DMS114 treated with DMSO at 0.1 percent for 48 hours (cell line): ENCODE measurements around the gene CSPG5.

Experiments
- DNase-seq: peaks from one replicate; lab custom pipeline; 2025; ENCODE audit not compliant: unreplicated experiment; lab: John Stamatoyannopoulos, UW

Gene CSPG5, protein sequence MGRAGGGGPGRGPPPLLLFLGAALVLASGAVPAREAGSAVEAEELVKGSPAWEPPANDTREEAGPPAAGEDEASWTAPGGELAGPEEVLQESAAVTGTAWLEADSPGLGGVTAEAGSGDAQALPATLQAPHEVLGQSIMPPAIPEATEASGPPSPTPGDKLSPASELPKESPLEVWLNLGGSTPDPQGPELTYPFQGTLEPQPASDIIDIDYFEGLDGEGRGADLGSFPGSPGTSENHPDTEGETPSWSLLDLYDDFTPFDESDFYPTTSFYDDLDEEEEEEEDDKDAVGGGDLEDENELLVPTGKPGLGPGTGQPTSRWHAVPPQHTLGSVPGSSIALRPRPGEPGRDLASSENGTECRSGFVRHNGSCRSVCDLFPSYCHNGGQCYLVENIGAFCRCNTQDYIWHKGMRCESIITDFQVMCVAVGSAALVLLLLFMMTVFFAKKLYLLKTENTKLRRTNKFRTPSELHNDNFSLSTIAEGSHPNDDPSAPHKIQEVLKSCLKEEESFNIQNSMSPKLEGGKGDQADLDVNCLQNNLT

DNA sequence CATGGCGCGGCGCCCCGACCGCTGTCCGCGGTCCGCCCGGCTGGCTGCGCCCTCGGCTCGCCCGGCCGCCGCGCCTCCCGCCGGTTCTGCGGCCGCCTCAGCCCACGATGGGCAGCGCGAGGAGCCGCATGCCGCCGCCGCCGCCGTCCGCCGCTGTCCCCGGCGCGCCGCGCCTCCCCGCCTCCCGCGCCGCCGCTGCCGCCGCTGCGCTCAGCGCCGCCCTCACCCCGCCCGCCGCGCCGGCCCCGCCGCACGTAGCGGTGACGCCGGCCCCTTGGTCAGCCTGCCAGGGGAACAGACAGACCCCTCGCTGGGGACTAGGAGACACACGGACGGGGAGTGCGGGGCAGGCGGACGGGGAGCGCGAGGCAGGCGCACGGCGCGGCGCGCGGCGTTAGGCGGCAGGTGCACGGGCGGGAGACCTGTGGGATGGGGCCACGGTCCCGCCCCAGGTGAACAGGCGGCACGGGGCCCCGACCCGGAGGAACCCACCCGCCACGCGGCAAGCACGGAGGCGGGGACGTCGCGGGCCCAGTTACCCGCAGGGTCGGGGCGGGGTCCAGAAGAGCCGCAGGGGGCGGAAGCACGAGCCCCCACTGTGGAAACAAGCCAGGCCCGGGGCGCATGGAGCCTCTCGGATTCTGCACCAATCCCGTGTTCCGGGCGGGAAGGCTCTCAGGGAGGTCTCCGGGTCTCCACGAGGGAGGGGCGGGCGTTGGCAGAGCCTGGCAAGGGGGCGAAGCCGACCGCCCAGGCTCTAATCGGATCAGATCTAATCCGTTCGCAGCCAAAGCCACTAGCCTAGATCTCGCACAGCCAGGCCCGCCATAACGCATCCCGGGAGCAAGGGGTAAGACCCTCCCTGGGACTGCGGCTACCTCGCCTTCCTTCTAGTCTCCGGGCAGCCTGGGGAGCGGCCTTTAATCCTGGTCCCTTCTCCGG is at the start of gene CSPG5:
Gene CSPG5 (minus strand): TSS at position 175 of the 942 bp plus-strand sequence. CDS start 172 bp downstream, at position 3.
- no peak for DNase-seq

DNA sequence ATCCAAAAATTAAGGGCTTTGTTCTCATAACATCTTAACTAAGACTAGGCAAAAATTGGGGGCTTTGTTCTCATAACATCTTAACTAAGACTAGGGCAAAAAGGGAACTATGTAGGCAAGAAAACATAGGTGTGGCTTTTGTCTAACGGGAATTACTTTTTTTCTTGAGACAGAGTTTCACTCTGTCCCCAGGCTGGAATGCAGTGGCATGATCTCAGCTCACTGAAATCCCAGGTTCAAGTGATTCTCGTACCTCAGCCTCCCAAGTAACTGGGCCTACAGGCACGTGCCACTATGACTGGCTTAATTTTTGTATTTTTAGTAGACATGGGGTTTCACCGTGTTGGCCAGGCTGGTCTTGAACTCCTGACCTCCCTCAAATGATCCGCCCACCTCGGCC is 49.8 kb upstream of the CSPG5 start:
- DNase-seq: no peak

DNA sequence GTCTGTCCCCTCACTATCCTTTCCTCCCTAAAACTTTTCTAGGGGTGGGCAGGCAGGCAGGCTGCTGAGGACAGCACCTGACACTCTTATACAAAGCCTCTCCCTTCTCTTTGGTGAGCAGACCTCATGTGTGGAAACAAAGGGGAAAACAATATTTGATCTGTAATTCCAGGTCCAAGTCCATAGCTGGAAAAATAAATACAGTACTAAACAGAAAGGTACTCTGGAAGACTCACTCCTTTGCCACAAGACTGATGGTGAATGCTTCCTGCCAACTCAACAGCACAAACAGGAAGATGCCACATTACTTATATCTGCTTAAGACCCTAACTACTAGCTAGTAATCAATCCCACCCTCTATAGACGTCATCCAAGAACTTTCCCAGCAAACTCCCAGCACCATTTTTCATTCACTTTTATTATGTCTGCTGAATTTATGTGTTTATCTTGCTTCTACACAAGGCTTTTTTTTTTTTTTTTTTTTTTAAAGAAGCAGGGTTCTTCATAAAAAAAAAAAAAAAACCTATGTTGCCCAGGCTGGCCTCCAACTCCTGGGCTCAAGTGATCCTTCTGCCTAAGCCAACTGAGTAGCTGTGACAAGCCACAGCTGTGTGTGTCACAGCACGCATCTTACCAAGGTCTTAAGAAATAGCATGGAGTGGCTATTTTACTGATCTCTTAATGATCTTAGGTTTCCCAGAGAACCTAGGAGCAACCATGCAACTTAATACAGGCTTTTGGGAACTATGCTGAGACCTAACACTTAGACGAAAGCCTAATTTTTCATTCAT is 44.2 kb upstream of the CSPG5 start:
- DNase-seq: no peak

DNA sequence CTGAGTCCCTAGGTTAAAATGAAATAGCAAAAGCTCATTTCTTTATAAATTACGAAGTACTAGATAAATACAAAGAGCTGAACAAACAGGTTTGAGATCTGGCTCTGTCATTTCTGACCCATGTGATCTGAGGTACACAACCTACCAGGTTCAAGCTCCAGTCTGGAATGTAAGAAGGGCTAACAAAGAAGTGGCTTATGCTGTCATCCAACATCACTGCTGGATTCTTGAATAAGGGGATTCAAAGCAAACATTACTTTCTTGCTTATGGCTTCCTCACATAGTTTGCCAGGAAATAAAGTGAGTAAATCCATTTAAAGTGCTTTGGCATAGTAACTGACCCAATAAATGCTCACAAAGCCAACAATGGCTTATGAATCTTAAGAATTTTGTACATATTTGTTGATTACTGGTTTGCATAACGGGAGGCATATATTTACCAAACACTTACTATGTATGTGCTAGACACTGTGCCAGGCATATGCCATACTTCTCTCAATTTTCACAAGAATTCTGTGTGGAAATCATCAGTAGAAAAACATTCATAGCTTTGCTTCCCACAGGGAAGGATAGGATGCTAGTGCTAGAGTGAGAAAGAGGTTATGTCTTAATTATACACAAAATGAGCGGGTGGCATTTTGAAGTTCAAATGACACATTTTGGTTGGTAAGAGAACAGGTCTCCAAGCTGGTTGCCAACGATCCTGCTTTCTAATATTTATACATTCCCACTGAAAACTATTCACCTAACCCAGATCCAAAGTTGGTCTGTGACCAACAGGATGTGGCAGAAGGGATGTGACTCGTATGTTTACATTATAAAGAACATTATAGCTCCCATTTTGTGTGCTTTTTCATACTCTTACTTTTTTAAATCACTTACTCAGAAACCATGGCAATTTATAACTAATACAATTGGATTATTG is 38.7 kb upstream of the CSPG5 start:
- DNase-seq: no peak

DNA sequence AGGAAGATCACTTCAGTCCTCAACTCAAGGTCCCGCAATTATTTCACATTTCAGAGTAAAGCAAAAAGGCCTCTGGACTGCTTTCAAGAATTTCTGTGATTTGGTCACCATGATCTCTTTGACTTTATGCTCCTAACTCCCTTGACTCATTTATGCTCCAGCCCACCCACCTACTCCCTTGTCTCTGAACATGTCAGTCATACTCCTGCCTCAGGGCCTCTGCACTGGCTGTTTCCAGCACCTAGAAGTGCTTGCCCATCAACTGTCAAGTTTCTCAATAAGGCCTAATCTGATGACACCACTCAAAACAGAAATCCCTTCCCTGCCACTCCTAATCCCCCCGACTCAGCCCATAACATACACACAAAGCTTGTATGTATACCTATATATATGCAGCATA is 36.1 kb upstream of the CSPG5 start:
- DNase-seq: no peak

DNA sequence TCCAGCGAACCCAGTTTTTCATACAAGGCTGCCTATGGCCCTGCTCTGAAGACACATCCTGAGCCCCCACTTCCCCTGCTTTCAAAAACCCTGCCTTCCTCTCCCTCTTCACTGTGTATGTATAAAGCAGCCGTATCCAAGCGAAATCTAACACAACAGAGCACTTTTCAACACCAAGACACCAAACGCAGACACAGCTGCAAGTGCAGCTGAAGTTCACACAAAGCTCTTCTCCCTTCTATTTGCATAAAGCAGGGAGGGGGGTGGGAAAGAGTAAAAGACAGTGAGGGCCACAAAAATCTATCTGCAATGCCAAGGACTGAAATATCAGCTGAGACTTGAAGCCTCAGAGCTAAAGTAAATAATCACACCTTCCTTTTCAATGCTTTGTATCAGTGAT is 35.1 kb upstream of the CSPG5 start:
- no peak for DNase-seq

DNA sequence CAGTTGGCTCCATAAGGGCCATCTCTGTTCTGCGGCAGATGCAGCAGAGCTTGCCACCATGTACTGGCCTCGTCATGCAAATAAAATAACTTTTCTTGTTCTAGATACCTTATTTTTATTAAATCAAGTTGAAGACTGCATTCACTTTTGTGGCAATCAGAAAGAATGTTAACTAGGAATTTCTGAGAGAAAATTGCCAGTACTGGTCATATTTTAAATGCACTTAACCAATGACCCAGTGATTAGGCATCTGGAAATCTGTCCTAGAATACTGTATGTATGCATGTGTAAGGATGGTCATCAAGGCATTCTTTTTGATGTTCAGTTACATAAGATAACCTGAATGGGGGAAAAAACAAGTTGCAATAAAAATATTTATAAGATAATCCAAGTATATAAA is 34.2 kb upstream of the CSPG5 start:
- DNase-seq: no peak

DNA sequence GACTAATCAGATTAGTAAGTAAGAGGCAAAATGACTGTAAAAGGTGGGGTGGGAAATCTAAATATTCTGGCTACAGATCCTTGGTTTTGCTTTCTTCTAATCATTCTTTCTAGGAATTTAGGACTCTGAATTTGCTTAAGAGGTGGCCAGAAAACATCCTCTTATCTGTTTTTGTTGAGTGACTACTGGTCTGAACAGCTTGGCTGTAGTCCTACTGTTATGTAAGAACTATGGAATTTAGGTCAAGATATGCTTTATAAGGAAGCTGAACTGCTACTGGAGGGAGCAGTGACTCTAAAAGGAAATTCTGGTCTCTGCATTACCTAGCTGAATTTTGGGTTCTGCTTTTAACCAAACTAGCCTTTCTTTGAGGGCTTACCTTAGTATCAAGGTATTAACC is 33.5 kb upstream of the CSPG5 start:
- DNase-seq: no peak

DNA sequence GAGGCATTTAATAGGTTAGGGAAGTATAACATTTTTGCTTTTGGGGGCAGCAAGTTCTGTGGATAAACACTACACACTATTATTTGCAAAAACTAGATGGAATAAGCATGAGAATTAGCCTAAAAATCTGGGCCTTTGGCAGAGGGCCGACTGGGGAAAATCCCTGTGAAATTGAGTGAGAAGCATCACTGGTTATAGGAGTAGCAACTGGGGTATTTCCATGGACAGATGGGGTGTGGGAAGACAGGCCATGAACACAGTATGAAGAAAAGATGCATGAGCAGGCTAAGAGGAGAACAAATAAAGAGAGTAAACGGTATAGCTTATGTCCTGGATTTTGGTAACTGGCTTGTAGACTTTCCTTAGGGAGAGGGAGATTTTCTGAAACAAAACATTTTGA is 32.9 kb upstream of the CSPG5 start:
- no peak for DNase-seq

DNA sequence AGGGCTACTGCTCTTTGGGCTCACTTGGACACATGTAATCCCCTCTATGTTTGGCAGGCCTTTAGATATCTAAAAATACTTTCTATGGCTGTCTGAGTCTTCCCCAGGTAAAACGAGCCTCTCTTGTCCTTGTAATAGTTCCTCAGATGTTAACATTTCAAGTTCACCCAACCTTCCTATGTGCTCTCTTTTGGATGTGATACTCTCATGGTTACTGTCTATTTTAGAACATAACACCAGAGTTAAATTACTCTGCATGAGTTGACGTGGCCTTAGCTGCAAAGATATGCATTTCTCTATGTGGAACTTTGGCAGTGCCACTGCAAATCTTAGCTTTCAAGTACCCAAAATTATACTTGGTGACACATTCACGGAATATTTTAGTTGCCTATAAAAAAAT is 31.9 kb upstream of the CSPG5 start:
- DNase-seq: no peak

DNA sequence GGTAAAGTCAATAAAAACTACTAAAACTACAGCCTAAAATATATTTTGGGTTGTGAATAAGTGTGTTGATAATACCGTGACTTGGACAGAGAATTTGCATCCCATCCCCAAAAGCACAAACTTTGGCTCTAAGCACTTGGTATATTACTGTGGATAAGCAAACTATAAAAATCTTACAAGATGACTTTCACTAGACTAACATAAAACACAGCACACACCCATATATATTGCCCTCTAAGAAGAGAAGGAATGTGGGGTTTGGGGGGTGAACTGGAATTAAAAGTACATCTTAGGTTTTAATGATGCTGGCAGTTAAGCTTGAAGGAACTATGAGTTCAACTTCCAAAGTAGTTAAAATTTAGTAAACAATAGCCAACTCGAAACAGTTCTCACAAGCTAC is 28.7 kb upstream of the CSPG5 start:
- DNase-seq: no peak

DNA sequence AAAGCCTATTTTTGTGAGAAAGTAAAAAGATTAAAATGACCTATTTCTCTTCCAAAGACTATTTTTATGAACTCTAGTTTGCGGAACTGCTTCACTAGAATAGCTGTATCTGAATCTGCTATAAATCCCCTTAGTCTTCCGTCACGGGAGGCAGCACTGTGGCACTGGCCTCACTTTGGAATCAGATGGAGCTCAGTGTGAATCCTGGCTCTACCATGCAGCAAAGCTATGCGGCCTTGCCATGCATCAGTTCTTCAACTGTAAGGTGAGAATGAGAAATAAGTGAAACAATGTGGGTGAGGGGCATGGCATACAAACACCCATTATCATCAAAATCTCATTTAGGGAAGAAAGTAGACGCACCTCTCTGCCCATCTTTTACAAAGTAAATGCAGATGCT is 27.5 kb upstream of the CSPG5 start:
- DNase-seq: no peak

DNA sequence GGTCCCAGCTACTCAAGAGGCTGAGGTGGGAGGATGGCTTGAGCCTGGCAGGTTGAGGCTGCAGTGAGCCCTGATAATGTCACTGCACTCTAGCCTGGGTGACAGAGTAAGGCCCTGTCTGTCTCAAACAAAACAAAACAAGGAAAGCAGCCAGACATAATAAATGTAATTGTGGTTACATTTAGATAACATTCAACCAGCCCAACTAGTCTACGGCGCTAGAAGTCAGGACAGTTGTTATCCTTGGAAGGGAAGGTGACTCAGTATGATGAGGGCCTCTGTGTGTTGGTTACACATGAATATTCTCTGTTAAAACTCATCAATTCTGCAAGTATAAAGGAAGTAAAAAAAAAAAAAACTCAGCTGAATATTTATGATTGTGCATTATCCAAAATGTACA is 27.0 kb upstream of the CSPG5 start:
- no peak for DNase-seq

DNA sequence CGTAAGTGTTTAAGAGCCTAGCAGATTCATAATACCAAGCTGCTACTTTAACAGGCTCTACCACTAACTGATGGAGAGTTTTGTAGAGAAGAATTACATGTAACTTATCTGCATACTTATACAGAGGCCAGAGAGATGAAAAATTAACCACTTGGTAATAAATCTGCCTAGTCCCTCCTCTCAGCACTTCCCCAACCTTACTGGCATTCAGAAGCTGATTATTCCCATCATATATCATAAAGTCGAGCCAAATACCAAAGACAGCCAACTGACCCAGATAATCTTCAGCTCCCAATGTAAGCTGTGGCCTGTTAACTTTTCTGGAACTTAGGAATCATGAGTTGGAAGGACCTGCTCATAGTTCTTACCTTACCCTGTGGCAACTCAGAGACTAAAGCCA is 25.5 kb upstream of the CSPG5 start:
- DNase-seq: no peak

DNA sequence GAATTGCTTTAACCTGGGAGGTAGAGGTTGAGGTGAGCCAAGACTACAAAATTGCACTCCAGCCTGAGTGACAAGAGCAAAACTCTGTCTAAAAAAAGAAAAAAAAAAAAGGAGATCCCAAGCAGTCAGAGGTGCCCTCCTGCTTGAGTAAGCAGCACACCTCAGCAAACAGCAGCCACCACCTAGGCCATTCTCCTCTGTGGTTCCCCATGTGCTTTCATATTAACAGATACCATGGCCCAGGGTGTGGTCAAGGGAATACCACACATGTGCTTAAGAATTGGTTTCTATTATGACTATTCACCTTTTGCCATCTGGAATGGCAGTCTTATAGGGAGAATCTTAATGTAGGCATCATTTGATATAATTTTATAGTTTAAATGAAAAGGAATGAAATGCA is 24.7 kb upstream of the CSPG5 start:
- no peak for DNase-seq

DNA sequence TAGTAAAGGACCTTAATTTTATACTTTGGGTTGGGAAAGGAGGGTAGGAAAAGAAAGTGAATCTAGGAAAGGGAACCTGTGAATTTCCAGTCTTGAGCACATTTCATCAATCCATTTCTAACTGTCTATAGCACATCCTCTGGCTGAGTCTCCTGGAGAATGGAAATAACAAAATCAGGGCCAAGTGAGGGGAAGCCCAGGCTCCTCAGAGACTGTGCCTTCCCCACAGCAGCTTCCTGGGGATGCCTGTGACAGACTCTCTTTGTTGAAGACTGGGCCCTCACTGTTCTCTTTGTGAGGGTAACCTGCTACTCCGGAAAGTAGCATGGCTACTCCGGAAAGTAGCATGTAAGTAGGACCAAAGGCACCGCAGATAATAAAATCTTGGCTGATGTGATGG is 22.6 kb upstream of the CSPG5 start:
- no peak for DNase-seq

DNA sequence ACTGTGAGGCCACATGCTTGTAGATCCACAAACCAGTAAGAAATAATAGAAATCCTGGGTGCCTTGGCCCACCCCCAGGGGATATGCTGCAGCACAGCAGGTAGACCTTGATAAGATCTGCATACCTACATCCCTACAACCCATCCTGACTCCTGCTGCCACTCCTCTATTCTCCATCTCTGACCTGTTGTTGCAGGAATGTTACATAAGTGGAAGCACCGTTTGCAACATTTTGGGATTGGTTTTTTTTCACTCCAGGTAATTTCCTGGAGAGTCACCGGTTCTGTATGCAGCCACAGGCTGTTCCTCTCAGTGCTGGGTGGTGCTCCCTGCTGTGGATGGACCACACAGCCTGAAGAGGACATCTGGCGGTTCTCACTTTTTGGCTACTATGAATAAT is 16.1 kb upstream of the CSPG5 start:
- DNase-seq: no peak

DNA sequence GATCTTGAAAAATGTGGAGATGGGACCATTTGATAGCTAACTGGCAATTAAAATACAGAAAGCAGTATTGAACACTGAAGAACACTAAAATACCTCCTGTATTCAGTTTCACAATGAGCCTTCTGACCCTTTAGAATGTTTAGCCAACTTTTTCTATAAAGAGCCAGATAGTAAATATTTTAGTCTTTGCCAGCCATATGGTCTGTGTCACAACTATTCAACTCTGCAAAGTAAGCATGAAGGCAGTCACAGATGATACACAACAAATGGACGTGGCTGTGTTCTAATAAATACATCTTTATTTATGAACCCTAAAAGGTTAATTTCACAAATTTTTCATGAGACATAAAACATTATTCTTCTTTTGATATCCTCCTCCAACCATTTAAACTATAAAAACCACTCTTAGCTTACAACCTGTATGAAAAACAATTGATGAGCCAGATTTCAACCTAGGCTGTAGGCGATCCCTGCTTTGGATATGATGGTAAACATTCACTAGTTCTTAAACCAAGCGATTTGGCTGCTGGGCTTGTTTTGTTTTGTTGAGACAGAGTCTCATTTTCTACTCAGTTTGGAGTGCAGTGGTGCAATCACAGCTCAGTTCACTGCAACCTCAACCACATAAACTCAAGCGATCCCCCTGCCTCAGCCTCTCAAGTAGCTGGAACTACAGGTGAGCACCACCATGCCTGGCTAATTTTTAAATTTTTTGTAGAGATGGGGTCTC is 13.6 kb upstream of the CSPG5 start:
- DNase-seq: no peak

DNA sequence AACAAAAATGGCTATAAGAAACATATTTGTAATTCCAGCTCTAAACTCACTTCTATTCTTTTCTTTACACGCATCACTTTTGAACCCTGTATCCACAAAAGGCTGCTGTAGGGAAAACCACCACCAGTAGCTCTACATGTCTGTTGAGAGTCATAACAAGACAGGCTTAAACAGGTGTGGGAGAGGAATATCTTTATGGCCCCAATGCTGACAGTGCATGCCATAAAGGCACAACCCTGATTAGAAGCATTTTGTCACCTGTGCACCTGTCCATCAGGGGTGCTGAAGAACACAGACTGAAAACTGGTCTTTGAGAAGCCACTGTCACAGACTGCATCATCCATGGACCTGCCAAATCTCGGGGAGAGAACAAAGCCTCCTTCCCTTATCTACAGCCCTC is 11.6 kb upstream of the CSPG5 start:
- no peak for DNase-seq
